Astrocyte of the cerebellum (primary cell): Measurements from ENCODE around the gene FAM174A.

Experiments used
- DNase-seq: peaks from one replicate; pipeline ENCODE4 v3.0.0-alpha.2; 2011; ENCODE audit warnings: low read depth
- H3K4me3 ChIP-seq: 2 replicates; pipeline ENCODE4 v1.5.1; 2011; ENCODE audit warnings: mild to moderate bottlenecking, low read depth, low read length, moderate library complexity
- CTCF ChIP-seq: IDR thresholded peaks from 2 replicates; pipeline ENCODE4 v1.5.1; 2012; ENCODE audit warnings: low read length, low read depth, moderate library complexity, mild to moderate bottlenecking; ENCODE audit errors: missing control alignments
- in situ Hi-C: cut with HindIII; loops from 2 replicates; pipeline ENCODE4 v1.10.0; 2017; ENCODE audit warnings: low sequenced_read_pairs

The FAM174A gene

GRCh38 chr5:100566382-100567141 lies 31.4 kb downstream of the FAM174A start:
- H3K4me3 ChIP-seq, result no peak overlapping the region
- TF ChIP-seq CTCF, result no peak
- no peak for DNase-seq
- in situ Hi-C loops, result no loop called here

GRCh38 chr5:100574716-100575115 lies 39.5 kb downstream of the FAM174A start:
- TF ChIP-seq CTCF, result no peak
- no peak for DNase-seq
- in situ Hi-C loops, result no loop called here
- no peak overlapping the region for H3K4me3 ChIP-seq

- TF ChIP-seq CTCF, result no peak
- in situ Hi-C loops, result no loop called here
- no peak for DNase-seq
- H3K4me3 ChIP-seq, result no peak overlapping the region
These were observed 40.6 kb downstream of the FAM174A start for GRCh38 chr5:100575815-100576214.

GRCh38 chr5:100576217-100576751 lies 41.1 kb downstream of the FAM174A start:
- DNase-seq, result no peak
- in situ Hi-C loops, result no loop called here
- no peak overlapping the region for H3K4me3 ChIP-seq
- TF ChIP-seq CTCF, result no peak

- no peak overlapping the region for H3K4me3 ChIP-seq
- in situ Hi-C loops, result no loop called here
- TF ChIP-seq CTCF, result no peak
- DNase-seq, result no peak
These were observed 42.3 kb downstream of the FAM174A start for GRCh38 chr5:100577506-100577905.

- no peak for TF ChIP-seq CTCF
- no peak overlapping the region for H3K4me3 ChIP-seq
- in situ Hi-C loops, result no loop called here
- DNase-seq, result no peak
These were observed 48.9 kb downstream of the FAM174A start for GRCh38 chr5:100584069-100584468.
